Stimulated activated CD8-positive, alpha-beta memory T cell treated with anti-CD3 and anti-CD28 coated beads, Interleukin-7, amount 100 ng/mL, for 48 hours (primary cell): ENCODE data around the gene MAEL.

Experiments
- DNase-seq, 2 donors: peaks; one replicate each; pipeline ENCODE4 v3.0.0-alpha.2; 2020; ENCODE audit warnings: low read depth in 1 of 2; ENCODE audit errors: extremely low read depth in 1 of 2

Gene MAEL

DNA sequence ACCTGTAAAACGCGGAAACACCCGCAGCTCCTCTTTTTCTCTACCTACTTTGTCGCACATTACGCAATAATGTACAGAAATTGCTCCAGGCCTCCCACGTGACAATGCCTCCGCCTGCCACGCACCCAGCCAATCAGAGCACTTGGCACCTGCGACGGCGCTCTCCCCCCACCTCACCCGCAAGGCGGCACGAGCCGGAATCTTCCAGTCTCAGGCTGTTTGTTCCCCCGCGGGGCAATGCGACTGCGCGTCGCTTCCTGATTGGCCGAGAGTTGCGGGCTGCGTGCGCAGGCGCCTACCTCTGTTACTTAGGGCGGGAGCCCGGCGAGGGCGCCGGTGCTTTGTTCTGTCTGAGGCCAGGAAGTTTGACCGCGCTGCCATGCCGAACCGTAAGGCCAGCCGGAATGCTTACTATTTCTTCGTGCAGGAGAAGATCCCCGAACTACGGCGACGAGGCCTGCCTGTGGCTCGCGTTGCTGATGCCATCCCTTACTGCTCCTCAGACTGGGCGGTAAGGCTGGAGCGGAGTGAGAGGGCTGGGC, at the start of gene MAEL:
TSS of gene MAEL (plus strand) at position 307 of the 542 bp plus-strand sequence. CDS start at position 380, 73 bp downstream.
- DNase-seq, result no peak

DNA sequence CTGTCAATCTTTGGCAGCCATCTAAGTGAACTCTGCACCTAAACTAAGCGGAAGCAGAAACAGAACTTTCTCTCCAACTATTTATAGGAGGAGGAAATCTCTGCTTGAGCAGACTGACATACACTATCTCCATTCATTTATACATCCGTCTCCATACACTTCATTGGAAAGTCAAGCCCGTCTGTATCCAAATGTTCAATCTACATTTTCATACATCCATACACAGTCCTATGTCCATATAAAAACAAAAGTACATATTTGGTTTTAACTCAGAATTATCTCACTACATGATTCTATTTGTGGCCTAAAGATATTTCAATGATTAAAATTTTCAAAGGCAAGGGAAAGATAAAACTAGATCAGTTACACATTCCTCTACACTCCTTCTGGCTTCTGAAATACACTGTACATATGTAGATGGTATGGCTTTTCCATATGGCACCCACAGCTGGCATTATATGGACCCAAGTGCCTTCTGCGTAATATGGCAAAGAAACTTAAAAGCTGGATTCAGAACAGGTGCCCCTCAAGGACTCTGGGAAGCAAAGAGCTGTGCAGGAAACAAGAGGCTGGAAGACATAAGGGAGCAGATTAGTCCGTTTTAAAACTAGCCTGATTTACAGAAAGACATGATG, 49.2 kb upstream of the MAEL start:
- no peak for DNase-seq

DNA sequence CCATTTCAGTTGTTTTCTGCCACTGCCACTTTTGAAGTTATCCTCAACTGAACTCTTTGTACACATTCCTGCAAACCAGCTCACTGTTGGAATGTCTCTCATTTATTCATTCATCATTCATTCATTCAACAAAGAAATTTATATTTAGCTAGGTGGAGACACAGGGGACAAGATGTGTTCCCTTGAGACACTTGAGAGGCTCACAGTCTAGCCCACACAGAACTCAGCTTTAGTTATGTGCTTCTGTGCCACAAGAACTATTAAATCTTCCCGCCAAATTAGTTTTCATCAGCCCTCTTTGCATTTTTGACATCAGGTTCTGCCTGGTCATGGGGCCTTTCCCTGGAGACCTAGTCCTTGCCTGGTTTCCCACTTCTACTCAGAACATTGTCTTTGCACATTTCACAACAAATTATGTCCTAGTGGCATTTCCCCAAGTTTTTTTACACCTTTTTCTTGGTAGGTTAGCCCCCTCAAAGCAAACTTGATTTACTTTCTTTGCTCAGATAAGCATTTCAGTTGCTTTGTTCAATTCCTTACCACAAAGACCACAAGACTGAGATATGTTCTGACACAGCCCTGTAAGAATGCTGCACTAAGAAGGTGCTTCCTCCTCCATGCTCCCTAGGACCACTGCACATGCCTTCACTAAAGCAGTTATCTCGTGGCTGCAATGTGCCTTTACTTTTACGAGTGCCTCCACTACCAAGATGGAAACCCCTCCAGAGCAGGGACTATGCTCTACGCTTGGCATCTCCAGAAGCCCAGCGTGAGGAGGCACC, 44.7 kb upstream of the MAEL start:
- no peak for DNase-seq

DNA sequence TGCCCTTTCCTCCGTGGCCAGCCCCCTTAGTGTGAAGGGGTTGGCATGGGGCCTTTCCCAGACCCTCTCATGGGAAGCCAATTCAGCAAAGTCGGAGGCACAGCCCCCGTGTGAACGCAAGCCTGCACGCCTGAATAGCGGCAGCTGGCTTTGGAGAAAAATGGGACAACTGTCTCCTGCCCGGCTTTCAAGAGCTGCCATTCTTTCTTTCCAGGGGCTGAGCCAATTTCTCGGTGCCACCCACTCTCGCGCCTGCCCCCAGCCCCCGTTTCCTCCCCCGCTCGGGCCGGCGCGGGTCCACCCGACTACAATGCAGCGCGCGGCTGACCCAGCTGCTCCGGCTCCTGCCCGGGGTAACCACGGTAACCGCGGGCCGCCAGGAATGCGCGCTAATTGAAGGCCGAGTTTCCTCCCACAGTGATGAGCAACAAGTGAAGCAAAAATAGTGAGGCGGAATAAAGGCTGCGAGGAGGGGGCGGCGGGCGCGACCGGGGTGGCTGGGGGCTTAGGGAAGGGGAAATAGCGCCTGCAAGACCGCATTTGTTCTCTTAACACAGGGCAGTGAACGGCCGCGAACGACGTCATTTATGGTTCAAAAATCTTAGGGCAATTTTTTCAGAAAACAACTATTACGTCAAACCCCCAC, 41.6 kb upstream of the MAEL start:
- DNase-seq, result peak in 1 of 2 donors; percentile 3

DNA sequence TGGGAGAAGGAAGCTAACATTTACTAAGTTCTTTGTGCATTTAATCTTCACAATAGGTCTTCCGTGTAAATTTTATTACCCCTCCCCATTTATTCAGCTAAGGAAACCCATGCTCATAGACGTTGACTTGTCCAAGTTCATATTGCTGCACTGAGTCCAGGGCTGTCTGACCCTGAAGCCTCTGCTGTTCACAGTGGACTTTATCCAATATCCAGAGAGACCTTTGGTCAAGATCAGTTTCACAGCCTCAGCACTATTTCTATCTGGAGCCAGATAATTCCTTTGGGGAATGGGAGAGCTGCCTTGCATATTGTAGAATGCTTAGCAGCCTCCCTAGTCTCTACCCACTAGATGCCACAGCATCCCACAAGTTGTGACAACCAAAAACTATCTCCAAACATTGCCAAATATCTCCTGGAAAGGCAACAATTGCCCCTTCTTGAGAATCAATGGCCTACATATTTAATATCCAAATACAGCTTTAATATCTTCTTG, 40.2 kb upstream of the MAEL start:
- DNase-seq, result no peak

DNA sequence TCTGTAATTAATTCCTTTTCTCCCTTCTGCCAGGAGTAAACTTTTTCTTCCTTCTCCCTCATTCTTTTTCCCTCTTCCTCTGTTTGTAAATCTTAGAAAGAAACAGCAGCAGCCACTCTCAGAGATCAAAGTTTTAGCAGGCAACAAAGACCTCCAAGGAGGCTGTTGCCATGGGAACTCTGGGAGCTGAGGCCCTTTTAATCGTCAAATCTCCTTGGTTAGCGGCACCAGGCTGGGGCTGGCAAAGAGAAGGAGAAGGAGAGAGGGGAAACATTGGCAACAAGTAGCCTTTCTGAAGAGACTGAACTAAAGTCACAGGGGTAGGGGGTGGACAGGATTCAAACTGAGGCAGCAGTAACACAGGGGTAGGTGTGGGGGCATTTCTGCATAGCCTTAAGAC, 38.9 kb upstream of the MAEL start:
- DNase-seq, result no peak

DNA sequence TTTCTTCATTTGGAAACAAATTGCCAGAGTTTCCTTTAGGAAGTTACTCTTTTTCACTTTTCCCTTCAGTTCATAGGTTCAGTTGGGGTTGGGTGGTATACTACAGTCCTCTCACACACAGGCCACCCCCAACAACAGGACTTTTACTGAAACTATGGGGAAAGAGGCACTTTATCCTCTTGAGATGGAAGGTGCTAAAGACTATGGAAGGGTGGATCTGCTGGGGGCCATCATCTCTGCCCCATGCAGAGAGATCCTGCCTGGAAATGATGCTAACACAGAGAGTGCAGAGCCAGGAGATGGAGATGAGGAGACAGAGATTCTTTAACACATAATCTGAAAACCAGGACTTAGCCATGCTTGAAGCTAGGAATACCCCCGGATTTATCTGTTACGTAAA, 38.0 kb upstream of the MAEL start:
- no peak for DNase-seq

DNA sequence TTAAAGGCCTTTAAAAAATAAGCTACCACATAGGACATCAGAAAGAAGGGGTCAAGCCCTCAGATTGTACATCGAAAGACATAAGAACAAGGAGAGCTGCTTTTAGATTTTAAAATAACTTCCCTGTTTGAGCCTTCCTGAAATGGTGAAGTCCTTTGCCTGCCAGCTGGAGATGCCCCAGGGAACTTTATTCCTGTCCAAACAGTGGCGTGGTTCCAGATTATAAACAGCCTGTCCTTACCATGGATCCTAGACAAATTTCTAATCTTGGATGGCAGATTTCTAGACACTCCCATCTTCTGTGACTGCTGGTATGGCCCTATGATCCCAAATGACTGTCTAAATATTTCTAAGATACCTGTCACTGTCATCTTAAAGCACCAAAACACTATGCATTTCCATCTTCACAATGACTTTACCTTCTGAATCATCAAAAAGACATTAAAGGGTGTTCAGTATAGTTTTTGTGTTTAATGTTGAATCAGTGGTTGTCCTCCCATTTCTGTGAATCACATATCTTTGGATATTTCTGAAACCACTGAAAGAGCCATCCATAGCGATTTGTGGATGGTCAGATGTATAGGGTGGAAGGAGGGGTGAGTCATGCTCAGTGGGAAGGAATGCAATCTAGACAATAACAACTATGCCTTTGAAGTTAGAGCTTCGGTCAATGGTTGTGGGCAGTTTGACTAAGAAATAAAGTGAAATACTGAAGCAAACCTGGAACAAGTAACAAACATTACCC, 36.9 kb upstream of the MAEL start:
- DNase-seq, result no peak

DNA sequence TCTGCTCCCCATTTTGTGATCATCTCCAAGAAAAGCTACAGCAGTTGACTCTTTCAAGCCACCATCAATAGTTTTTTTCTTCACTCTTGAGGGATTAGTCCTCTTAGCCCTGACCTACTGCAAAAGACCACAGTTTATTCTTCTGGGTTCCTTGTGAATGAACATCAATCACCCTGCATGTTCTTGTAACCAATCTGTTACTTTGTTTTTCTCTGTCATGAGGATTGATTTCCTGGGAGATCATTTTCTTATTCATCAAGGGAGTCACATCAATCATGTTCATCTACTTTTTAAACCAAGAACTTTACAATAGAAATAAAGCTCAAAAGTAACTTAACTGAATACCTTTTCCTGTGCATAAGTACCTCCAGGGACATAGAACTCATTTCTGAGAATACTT, 35.6 kb upstream of the MAEL start:
- no peak for DNase-seq

DNA sequence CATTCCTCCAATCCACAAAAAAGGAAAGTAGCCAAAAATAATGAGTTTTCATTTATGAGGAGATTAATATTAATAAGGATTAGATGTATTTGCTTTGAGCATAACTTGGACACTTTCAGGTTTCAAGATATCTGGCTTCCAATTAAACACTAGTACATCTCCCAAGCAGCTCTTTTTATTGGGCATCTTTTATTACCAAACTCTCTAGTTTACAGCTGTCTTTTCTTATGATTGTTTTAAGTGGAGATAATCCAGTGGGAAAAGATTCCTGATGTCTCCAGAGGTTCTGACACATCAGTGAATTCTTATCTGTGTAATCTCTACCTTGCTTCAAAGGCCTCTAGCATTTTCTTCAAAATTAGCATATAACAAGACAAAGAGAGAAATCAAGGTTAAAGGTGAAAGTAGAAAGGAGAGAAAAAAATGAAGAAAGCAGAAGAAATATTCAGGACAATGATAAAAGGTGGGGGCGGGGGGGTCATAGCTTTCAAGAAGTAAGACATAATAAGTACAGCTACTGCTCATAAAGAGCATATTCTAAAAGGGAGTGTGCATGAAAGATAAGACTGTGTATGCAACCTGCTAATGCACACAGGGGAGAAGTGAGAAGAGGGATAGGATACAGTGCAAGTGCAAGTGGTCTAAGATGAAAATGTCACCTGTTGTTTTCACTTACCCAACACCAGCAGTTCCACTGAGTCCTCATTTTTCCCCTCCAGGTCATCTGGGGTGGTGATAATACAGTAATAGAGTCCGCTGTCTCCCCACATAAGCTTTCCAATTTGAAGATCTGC, 32.8 kb upstream of the MAEL start:
- no peak for DNase-seq

DNA sequence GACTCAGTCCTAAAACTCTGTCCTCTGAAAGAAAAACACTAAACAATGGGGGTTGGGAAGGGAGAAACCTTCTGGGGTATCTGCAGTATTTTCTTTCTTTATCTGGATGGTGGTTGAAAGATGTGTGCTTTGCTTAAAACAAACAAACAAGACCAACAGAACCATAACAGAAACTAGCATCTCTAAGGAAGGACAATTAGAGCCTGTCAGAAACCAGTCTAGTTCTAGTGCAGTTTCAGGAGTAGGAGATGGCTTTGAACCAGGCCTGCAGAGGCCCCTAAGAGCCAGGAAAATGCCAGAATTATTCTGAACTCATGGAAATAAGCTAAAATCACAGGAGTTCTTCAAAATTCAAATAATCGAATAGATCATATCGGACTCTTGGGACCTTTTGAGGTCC, 32.2 kb upstream of the MAEL start:
- no peak for DNase-seq

DNA sequence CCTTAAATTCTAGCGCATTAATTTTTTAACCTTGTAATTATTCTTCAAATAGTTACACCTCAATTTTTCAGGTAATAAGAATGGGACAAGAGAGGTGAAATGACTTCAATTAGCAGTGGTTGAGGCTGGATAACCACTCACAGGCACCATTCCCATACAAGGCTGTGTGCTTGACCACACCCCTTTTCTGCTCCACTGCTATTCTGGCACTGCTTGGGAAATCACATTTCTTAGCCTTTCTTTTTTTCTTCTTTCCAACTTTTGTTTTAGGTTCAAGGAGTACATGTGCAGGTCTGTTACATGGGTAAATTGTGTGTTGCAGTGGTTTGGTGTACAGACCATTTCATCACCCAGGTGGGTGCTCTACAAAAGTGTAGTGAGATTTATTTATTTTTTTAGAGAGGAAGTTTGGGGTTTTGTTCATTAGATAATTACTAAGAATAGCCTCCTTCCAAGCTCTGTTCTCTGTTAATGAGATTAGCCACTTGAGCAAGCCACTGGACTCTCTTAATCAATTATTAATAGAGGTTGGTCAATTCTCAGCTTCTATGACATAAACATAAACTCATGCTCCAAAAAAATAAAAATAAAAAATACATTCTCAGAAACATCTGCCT, 28.1 kb upstream of the MAEL start:
- DNase-seq, result no peak

DNA sequence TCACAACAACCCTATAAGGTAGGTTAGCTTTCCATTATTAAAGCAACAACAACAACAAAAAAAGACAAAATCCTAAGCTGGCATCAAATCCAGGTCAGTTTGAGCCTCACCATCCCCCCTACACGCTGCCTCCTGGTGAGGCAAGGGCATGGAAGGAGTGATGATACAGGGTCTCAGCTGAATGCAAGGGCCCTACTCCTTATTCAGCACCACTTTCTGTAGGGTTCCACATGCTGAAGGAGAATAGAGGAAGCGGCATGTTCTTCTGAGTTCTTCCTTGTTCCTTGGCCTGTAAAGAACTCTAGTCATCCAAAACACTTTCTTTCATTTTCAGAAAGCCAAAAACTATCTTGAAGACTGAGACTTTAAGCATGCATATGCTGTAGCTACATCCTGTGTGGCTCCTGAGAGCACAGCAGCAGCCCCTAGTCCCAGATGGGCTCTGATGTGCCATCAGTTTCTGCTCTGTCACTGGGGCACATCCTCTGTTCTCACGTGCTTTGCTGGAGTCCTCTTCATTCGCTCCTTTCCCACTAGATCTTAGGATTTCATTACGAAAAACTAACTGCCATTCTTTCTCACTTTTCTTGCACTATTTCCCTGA, 19.9 kb upstream of the MAEL start:
- DNase-seq, result no peak

DNA sequence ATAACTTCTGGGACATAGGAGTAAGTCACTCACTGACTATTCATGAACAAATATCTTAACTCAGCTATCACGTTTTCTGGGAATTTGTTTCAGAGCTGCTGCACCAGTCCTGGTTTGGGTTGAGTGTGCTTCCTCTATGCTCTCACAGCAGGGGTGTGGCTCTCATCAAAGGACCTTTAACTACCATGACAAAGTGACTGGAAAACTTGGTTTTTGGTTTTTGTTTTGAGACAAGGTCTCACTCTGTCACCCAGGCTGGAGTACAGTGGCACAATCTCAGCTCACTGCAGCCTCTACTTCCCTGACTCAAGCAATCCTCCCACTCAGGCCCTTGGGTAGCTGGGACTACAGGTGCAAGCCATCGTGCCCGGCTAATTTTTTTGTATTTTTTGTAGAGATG, 17.8 kb upstream of the MAEL start:
- no peak for DNase-seq

DNA sequence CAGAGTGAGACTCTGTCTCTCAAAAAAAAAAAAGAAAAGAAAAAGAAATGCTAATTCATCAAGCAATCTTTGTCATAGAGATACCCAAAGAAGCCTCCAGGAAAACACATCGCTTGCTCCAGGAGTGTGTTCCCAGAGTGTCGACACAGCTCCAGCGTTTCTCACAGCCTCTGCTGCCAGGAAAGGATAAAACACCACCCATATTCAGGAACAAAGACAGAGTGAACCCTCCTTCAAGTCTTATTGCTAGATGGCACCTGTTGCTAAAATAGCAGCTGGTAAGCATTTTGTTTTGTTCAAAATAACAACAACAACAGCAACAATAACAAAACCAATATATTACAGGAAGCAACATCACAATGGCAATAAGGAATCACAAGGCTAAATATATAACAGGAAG, 16.9 kb upstream of the MAEL start:
- DNase-seq, result no peak

DNA sequence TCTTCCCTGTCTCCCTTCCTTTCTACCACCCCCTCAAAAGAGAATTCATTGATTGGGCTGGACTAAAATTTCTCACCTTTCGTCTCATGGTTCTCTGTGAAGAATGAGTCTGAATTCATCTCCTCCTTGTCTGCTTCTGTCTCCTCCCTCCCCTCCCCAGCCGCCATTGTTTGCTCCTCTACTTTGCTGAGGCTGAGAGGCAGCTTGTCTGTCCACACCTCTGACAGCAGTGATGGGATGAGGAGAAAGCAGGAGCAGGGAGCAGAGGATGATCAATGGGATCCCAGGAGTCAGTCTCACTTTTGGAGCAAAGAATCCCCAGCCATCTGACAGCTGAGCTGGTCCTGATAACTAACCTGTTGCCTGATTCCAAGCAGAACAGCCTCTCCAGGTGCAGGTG, 16.3 kb upstream of the MAEL start:
- no peak for DNase-seq

DNA sequence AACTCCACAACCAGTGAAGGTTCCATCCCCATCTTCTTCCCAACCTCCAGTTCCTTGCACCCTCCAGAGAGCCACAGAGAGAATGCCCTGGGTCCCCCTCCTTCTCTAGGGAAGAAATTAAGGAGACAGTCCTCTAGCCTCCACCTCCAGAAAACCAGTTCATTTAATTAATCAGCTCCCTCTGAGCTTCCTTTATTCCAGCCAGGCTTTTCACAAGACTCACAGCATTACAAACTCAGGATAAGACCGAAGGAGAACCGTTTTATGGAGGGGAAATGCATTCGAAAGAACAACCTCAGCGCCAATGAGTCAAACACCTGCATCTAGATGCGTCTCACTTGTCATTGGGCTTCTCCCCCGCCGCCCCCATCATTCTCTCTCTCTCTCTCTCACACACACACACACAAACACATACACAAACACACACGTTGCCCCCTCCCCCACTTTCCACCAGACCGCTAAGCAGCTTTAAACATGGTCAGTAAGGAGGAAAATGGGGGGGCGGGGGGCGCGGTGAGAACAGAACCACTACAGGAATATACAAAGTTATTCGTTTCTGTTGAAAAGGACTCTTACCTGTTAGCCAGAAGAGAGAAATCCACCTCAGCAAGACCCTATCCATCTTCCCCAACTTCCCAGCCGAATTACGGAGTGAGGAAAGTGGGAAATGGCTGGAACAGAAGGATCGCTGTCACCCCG, 14.3 kb upstream of the MAEL start:
- DNase-seq, result peak in 1 of 2 donors; percentile 34

DNA sequence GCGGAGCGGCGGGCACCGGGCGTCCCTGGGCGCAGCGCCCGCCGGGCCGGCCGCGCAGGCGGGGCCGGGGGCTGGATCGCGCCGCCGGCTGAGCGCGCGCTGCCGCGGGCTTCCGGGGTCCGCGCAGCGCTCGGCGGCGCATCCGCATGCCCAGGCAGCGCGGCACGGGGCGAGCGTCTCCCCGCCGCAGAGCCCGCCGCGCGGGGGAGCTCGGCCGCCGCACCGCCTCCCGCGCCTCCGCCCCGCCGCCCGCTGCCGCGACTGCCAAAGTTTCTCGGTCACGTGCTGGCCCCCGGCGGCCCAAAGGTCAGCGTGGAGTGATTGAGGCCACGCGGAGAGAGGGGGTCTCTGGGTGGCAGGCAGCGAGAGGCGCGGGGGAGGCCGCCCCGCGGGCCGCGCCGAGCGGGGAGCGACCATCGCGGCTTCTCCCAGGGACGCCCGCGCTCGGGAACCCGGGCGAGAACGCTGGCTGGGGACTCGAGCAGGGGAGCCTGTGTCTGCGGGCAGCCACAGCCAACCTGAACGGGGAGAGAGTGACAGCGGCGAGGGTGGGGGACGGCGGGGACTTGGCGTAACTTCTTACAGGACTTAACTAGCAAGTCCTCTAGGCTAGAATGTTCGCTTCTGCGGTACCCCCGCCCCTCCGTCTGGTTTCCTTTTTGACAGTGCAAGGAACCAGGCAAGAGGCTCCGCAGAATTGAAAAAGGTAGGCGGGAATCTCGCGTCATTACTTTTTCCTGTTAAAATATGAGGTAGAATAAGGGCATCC, 13.5 kb upstream of the MAEL start, which contains the start of gene ILDR2:
TSS of gene ILDR2 (minus strand) at position 180 of the 769 bp plus-strand sequence. CDS start 272 bp downstream, outside the sequence.
- DNase-seq, result peak; percentile 30 to 61
